Right lobe of liver (tissue), 6 donors: Measurements from ENCODE around the gene KEL. TPM values are rescaled to one million over a fixed set of nuclear protein-coding genes. Genes with fewer than 3 reads are reported as not detected.

ENCODE experiments used
- ATAC-seq, 4 donors: fragments of 200-7000 bp; cut with Tn5 transposase; one replicate each; pipeline ENCODE4 v1.9.1; 2020; ENCODE audit warnings: mild to moderate bottlenecking in 4 of 4, moderate library complexity in 4 of 4
- DNase-seq, 3 donors: peaks; one replicate each; pipeline ENCODE4 v3.0.0-alpha.2; 2020
- H3K27ac ChIP-seq, 3 donors: fragments of 200-600 bp; one replicate each; pipeline ENCODE4 v1.8.0; 2022
- H3K27me3 ChIP-seq, 2 donors: fragments of 200-600 bp; one replicate each; pipeline ENCODE4 v1.8.0; 2022
- H3K36me3 ChIP-seq, 4 donors: fragments of 200-600 bp; sonication (generic) in 1 of 4; one replicate each; pipeline versions ENCODE4 v1.5.1 to v1.8.0; 2017 to 2022; ENCODE audit warnings: control low read depth in 1 of 4
- H3K4me1 ChIP-seq, 4 donors: fragments of 200-600 bp; sonication (generic) in 1 of 4; one replicate each; pipeline versions ENCODE4 v1.5.1 to v1.8.0; 2017 to 2022; ENCODE audit warnings: control low read depth in 1 of 4
- H3K4me3 ChIP-seq, 3 donors: fragments of 200-600 bp; one replicate each; pipeline ENCODE4 v1.8.0; 2022
- H3K9me3 ChIP-seq, 4 donors: fragments of 200-600 bp; sonication (generic) in 1 of 4; one replicate each; pipeline versions ENCODE4 v1.5.1 to v1.8.0; 2017 to 2022; ENCODE audit warnings: control low read depth in 1 of 4
- POLR2A ChIP-seq: fragments of 450-650 bp; IDR thresholded peaks from one replicate; pipeline ENCODE4 v1.6.1; 2017; ENCODE audit warnings: antibody characterized with exemption, mild to moderate bottlenecking
- WGBS: methylation state at CpG from one replicate; pipeline ENCODE4 v1.1.6; 2018; ENCODE audit warnings: low coverage, low lambda C conversion rate; ENCODE audit not compliant: insufficient coverage; ENCODE audit errors: missing lambda C conversion rate; 5-methylcytosine and 5-hydroxymethylcytosine counted together
- intact Hi-C, 2 donors: fragments of 100-400 bp; cut with DNase I; formaldehyde crosslinking; loops; one replicate each; pipeline versions ENCODE4 v1.11.2 to v1.14.1; 2022
- total RNA-seq, 6 experiments: library from RNA; depleted of rRNA in 2 of 6; stranded (reverse); fragments of >200 nt in 2 of 6; fragmentation: NEBNext Ultra II Directional in 3 of 6; extraction: Animal tissue kit (Norgen Biotek cat#: 25700) in 3 of 6; gene quantifications; one replicate each; pipeline versions ENCODE4 v1.1.0 to v1.2.4, GENCODE V29; 2016 to 2023
- TF ChIP-seq, protein P1 (sequence below), 4 donors: fragments of 200-600 bp in 3 of 4; fragments of 450-650 bp in 1 of 4; IDR thresholded peaks; one replicate each; pipeline versions ENCODE4 v1.5.1 to v1.8.0; 2016 to 2022; ENCODE audit warnings: antibody characterized with exemption in 4 of 4, mild to moderate bottlenecking in 2 of 4
- donor health status: DM: no; HTN: yes; CAD: no.
- donor health status: DM: no; HTN: no; CAD: no.
- donor health status: DM: no; HTN: no; CAD: no.
- donor health status: DM: no; HTN: yes; CAD: no.
- donor health status: DM: no; HTN: yes; CAD: no.

KEL gene
- total RNA-seq, 6 experiments from 2014 or later, result 0.46 to 2.0 (median 1.4) TPM; not detected in 3

DNA sequence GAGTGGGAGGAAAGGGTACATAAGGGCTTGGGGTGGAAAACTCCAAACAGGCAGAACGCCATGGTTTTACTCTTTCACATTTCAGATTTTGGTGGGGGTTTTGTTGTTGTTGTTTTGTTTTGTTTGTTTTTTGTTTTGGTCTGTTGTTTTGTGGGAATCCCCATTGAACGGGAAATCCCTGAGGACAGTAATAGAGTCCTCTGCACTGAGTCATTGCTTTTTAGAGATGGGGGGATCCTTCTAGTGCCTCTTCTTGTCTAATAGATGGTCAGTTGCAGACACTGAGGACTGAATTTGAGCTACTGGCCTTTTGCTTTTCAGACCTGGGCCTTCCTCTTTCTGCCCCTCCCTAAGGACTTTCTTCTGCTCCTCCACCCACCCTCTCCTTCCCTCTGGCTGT lies 48.6 kb downstream of the KEL start:
- Histone ChIP-seq H3K27me3 (no peaks in the 10 kb centered on the region), H3K36me3 (no peaks in the 10 kb centered on the region), H3K4me1 (no peaks in the 10 kb centered on the region), H3K27ac (no peak overlapping the region), H3K4me3 (no peak overlapping the region), H3K9me3 (no peaks in the 10 kb centered on the region)
- intact Hi-C loops, result no loop called here
- DNase-seq (peak in 1 of 3 donors; percentile 5), ATAC-seq (no peak)
- WGBS, result 45% methylated on average over 2 of the region's 2 CpGs
- no peak for TF ChIP-seq POLR2A
- TF ChIP-seq, protein P1, sequence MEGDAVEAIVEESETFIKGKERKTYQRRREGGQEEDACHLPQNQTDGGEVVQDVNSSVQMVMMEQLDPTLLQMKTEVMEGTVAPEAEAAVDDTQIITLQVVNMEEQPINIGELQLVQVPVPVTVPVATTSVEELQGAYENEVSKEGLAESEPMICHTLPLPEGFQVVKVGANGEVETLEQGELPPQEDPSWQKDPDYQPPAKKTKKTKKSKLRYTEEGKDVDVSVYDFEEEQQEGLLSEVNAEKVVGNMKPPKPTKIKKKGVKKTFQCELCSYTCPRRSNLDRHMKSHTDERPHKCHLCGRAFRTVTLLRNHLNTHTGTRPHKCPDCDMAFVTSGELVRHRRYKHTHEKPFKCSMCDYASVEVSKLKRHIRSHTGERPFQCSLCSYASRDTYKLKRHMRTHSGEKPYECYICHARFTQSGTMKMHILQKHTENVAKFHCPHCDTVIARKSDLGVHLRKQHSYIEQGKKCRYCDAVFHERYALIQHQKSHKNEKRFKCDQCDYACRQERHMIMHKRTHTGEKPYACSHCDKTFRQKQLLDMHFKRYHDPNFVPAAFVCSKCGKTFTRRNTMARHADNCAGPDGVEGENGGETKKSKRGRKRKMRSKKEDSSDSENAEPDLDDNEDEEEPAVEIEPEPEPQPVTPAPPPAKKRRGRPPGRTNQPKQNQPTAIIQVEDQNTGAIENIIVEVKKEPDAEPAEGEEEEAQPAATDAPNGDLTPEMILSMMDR (IDR thresholded peaks at IDR 0.05), result no peak

DNA sequence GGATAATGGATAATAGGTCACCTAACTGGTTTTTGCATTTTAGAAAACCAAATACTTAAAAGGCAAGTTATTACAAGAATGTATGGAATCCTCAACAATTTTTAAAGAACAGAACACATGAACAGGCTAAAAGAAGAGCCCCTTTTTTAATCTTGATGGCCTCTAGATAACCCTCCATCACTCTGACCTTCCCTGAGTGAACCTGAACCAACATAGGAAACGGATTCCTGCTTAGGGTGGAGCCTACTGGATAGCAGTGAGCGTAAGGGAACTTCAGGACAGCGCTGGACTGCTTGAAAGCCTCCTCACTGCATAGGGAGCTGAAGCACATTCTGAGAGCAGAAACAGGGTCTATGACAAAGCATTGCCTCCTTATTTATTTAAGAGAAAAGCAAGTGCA lies 49.1 kb downstream of the KEL start:
- Histone ChIP-seq H3K36me3 (no peaks in the 10 kb centered on the region), H3K27me3 (no peaks in the 10 kb centered on the region), H3K27ac (no peak overlapping the region), H3K4me1 (no peaks in the 10 kb centered on the region), H3K9me3 (no peaks in the 10 kb centered on the region), H3K4me3 (no peak overlapping the region)
- ATAC-seq (no peak), DNase-seq (peak in 1 of 3 donors; percentile 5)
- no peak for TF ChIP-seq POLR2A
- TF ChIP-seq, protein P1 (IDR thresholded peaks at IDR 0.05), result no peak
- WGBS, result 50% methylated on average over 2 of the region's 3 CpGs
- intact Hi-C loops, result no loop called here

DNA sequence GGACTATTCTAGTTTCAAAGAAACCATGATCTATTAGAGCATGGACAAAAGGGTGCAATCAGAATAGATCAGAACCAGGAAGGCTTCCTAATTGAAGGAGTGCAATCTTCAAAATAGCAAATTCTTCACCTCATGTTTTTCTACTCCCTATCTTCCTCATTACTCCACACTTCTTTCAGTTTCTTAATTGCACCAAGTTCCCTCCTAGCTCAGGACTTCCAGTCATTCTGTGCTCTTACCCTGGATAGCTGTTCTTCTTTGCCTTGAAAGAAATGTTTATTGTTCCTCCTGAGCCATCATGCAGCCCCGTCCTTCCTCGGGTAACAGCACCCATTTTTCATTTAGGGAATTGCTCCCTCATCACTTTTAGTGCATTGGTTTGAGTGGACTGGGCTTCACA lies 51.7 kb downstream of the KEL start:
- H3K9me3 ChIP-seq, result no peaks in the 10 kb centered on the region
- intact Hi-C loops, result no loop called here
- ATAC-seq, result peak in 2 of 4 donors; percentile 10 to 39
- H3K36me3 ChIP-seq, result no peaks in the 10 kb centered on the region
- WGBS, result 52% methylated on average over 2 of the region's 2 CpGs
- no peaks in the 10 kb centered on the region for H3K27me3 ChIP-seq
- no peaks in the 10 kb centered on the region for H3K4me1 ChIP-seq
- no peak overlapping the region for H3K4me3 ChIP-seq
- H3K27ac ChIP-seq, result no peak overlapping the region
- no peak for TF ChIP-seq POLR2A
- TF ChIP-seq, protein P1 (IDR thresholded peaks at IDR 0.05), result no peak
- DNase-seq, result peak in 1 of 3 donors; percentile 10

DNA sequence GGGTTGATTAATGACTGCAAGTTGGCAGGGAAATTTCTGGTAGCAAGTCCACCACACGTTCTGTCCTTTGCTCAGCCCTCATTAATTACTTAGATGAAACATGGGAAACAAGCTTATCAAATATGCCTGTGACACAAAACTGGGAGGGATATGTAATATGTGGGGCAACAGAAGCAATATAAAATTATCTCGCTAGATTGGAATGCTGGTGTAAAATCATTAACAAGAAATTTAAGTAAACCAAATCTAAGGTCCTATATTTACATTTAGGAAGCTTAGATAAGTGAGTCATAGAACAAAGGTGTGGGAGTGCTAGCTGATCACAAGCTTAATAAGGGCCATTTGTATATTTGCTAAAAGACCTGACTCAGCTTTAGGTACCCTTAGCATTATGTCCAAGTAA lies 52.1 kb downstream of the KEL start:
- ATAC-seq, result peak in 1 of 4 donors; percentile 51

More for the DNA sequence above, 52.1 kb downstream of the KEL start:
- WGBS, result 31% methylated on average over 2 of the region's 2 CpGs
- DNase-seq, result no peak
- intact Hi-C loops, result no loop called here
- no peak overlapping the region for H3K27ac ChIP-seq
- TF ChIP-seq POLR2A, result no peak
- TF ChIP-seq, protein P1 (IDR thresholded peaks at IDR 0.05), result no peak
- H3K9me3 ChIP-seq, result no peaks in the 10 kb centered on the region
- H3K4me1 ChIP-seq, result no peaks in the 10 kb centered on the region
- no peak overlapping the region for H3K4me3 ChIP-seq
- no peaks in the 10 kb centered on the region for H3K36me3 ChIP-seq
- H3K27me3 ChIP-seq, result no peaks in the 10 kb centered on the region
